SK-N-SH (cell line): Measurements from ENCODE around the gene CEP85. TPM values are rescaled to one million over a fixed set of nuclear protein-coding genes. Genes with fewer than 3 reads are reported as not detected.

Source experiments
- CTCF ChIA-PET: fragments of 300-600, 350-600 bp; formaldehyde crosslinking; extraction: SDS; loops from one replicate; lab custom pipeline; 2021; lab: Yijun Ruan, JAX
- POLR2A ChIA-PET: fragments of 350-600 bp; sonication (Branson Sonifier 250); formaldehyde crosslinking; extraction: SDS; loops from one replicate; lab custom pipeline; 2020; ENCODE audit warnings: antibody characterized with exemption, inconsistent platforms; lab: Yijun Ruan, JAX
- DNase-seq: peaks from one replicate; pipeline ENCODE4 v3.0.0; 2012
- H2AFZ ChIP-seq: fragments of 200-600 bp; sonication (generic); 2 replicates; pipeline ENCODE4 v1.8.1; 2016; ENCODE audit warnings: antibody characterized with exemption, mild to moderate bottlenecking, low read depth
- H3F3A ChIP-seq: fragments of 200-600 bp; sonication (generic); replicated peaks from 2 replicates; pipeline ENCODE3; 2016; ENCODE audit warnings: antibody characterized with exemption, mild to moderate bottlenecking; ENCODE audit not compliant: insufficient read depth
- H3K27ac ChIP-seq, 2 experiments: fragments of 200-500 bp in 1 of 2; fragments of 200-600 bp in 1 of 2; sonication (Bioruptor generic) in 1 of 2; sonication (generic), shearing (Covaris generic) in 1 of 2; 2 replicates each; pipeline versions ENCODE4 v1.5.1 to v1.6.1; 2014 to 2016; ENCODE audit warnings: low read depth in 2 of 2, inconsistent platforms in 1 of 2, low read length in 1 of 2, mild to moderate bottlenecking in 1 of 2, mixed read lengths in 1 of 2
- H3K27me3 ChIP-seq: fragments of 200-600 bp; sonication (generic), shearing (Covaris generic); 2 replicates; pipeline ENCODE4 v1.6.1; 2016; ENCODE audit warnings: mixed run types; ENCODE audit not compliant: insufficient read depth
- H3K36me3 ChIP-seq, 2 experiments: fragments of 200-500 bp in 1 of 2; fragments of 200-600 bp in 1 of 2; sonication (Bioruptor generic) in 1 of 2; sonication (generic) in 1 of 2; replicated peaks in 1 of 2; 2 replicates each; pipeline versions ENCODE3 to v1.5.1; 2014 to 2016; ENCODE audit warnings: low read length in 1 of 2, mild to moderate bottlenecking in 1 of 2; ENCODE audit not compliant: insufficient read depth in 2 of 2, control insufficient read depth in 1 of 2
- H3K4me1 ChIP-seq, 2 experiments: fragments of 200-500 bp in 1 of 2; fragments of 200-600 bp in 1 of 2; sonication (Bioruptor generic) in 1 of 2; sonication (generic), shearing (Covaris generic) in 1 of 2; 2 replicates each; pipeline versions ENCODE4 v1.5.1 to v1.6.1; 2014 to 2016; ENCODE audit warnings: low read depth in 1 of 2, low read length in 1 of 2, mixed run types in 1 of 2; ENCODE audit not compliant: insufficient read depth in 2 of 2, control insufficient read depth in 1 of 2
- H3K4me2 ChIP-seq: fragments of 200-600 bp; sonication (generic), shearing (Covaris generic); 2 replicates; pipeline ENCODE4 v1.6.1; 2017; ENCODE audit warnings: mixed run types
- H3K4me3 ChIP-seq, 2 experiments: fragments of 200-500 bp in 1 of 2; fragments of 200-600 bp in 1 of 2; sonication (Bioruptor generic) in 1 of 2; sonication (generic), shearing (Covaris generic) in 1 of 2; 2 replicates each; pipeline versions ENCODE4 v1.5.1 to v1.8.1; 2014 to 2016; ENCODE audit warnings: low read depth in 2 of 2, inconsistent platforms in 1 of 2, low read length in 1 of 2, mild to moderate bottlenecking in 1 of 2, mixed read lengths in 1 of 2, moderate library complexity in 1 of 2
- H3K79me2 ChIP-seq: fragments of 200-600 bp; sonication (generic); 2 replicates; pipeline ENCODE4 v1.8.1; 2017; ENCODE audit warnings: mild to moderate bottlenecking; ENCODE audit not compliant: insufficient read depth
- H3K9ac ChIP-seq: fragments of 200-600 bp; sonication (generic); 2 replicates; pipeline ENCODE4 v1.6.1; 2017; ENCODE audit warnings: mixed run types
- H3K9me2 ChIP-seq: fragments of 200-600 bp; sonication (generic); 2 replicates; pipeline ENCODE4 v1.6.1; 2017; ENCODE audit warnings: mixed run types
- H3K9me3 ChIP-seq: fragments of 200-600 bp; sonication (generic); 2 replicates; pipeline ENCODE4 v1.6.1; 2017; ENCODE audit warnings: mixed run types, mild to moderate bottlenecking, moderate library complexity
- H4K20me1 ChIP-seq: fragments of 200-600 bp; sonication (generic); 2 replicates; pipeline ENCODE4 v1.6.1; 2017; ENCODE audit warnings: mild to moderate bottlenecking, mixed run types; ENCODE audit not compliant: insufficient read depth
- CTCF ChIP-seq: fragments of 200-600 bp; sonication (generic); IDR thresholded peaks from 2 replicates; pipeline ENCODE4 v1.6.1; 2017; ENCODE audit warnings: antibody characterized with exemption, mild to moderate bottlenecking, moderate library complexity
- ELF1 ChIP-seq: IDR thresholded peaks from 2 replicates; pipeline ENCODE4 v1.4.0; 2012
- FOSL2 ChIP-seq: IDR thresholded peaks from 2 replicates; pipeline ENCODE4 v1.4.0; 2012; ENCODE audit warnings: low read depth, mild to moderate bottlenecking, moderate library complexity, borderline replicate concordance
- GABPA ChIP-seq: IDR thresholded peaks from 2 replicates; pipeline ENCODE4 v1.4.0; 2012; ENCODE audit warnings: low read depth, mild to moderate bottlenecking
- GATA2 ChIP-seq: sonication (generic); formaldehyde crosslinking; IDR thresholded peaks from 2 replicates; pipeline ENCODE4 v1.5.0; 2020; ENCODE audit warnings: mild to moderate bottlenecking, missing genetic modification reagents
- IRF3 ChIP-seq: fragments of 150-350 bp; IDR thresholded peaks from 2 replicates; pipeline ENCODE4 v1.6.1; 2016; ENCODE audit warnings: mild to moderate bottlenecking, low read depth, low read length
- JUND ChIP-seq: IDR thresholded peaks from 2 replicates; pipeline ENCODE4 v1.4.0; 2012
- MEF2A ChIP-seq: IDR thresholded peaks from 2 replicates; pipeline ENCODE4 v1.4.0; 2012; ENCODE audit warnings: low read depth, borderline replicate concordance
- NRF1 ChIP-seq: IDR thresholded peaks from 2 replicates; pipeline ENCODE4 v1.6.1; 2012; ENCODE audit warnings: low read depth, mild to moderate bottlenecking, low read length
- PBX3 ChIP-seq: IDR thresholded peaks from 2 replicates; pipeline ENCODE4; 2012
- REST ChIP-seq: IDR thresholded peaks from 2 replicates; pipeline ENCODE4 v1.6.1; 2012; ENCODE audit warnings: mild to moderate bottlenecking, low read depth, low read length, moderate library complexity
- RFX5 ChIP-seq: IDR thresholded peaks from 2 replicates; pipeline ENCODE4 v1.6.1; 2012; ENCODE audit warnings: mild to moderate bottlenecking, improper control_type of control experiment, low read length
- RXRA ChIP-seq: IDR thresholded peaks from 2 replicates; pipeline ENCODE4 v1.4.0; 2012; ENCODE audit warnings: low read depth, mild to moderate bottlenecking, borderline replicate concordance
- SMC3 ChIP-seq: IDR thresholded peaks from 2 replicates; pipeline ENCODE4 v1.6.1; 2012; ENCODE audit warnings: low read depth, low read length, improper control_type of control experiment
- TAF1 ChIP-seq: IDR thresholded peaks from 2 replicates; pipeline ENCODE4 v1.6.1; 2012; ENCODE audit warnings: low read depth, mild to moderate bottlenecking, low read length, moderate library complexity, borderline replicate concordance
- TCF12 ChIP-seq: IDR thresholded peaks from 2 replicates; pipeline ENCODE4 v1.4.0; 2012
- USF1 ChIP-seq: IDR thresholded peaks from 2 replicates; pipeline ENCODE4 v1.4.0; 2012; ENCODE audit warnings: low read depth, borderline replicate concordance
- YY1 ChIP-seq: IDR thresholded peaks from 2 replicates; pipeline ENCODE4 v1.4.0; 2012; ENCODE audit warnings: low read depth, mild to moderate bottlenecking
- ZBTB33 ChIP-seq: IDR thresholded peaks from 2 replicates; pipeline ENCODE4 v1.4.0; 2012; ENCODE audit warnings: low read depth, borderline replicate concordance
- WGBS: methylation state at CpG from one replicate; pipeline ENCODE4 v1.1.6; 2017; ENCODE audit warnings: low lambda C conversion rate; 5-methylcytosine and 5-hydroxymethylcytosine counted together
- polyA plus RNA-seq, 3 experiments: library from polyadenylated mRNA; depleted of rRNA; stranded (reverse); fragments of >200 nt; gene quantifications; 2 replicates each; pipeline ENCODE4 v1.2.3, GENCODE V29; 2012

Gene CEP85
- polyA plus RNA-seq, 1 of the 3 experiments (the other 2 are of a cell fraction) = 12.1 TPM

GRCh38 chr1:26225033-26225831 lies 8.8 kb upstream of the CEP85 start:
- Histone ChIP-seq H3K4me2 (no peak overlapping the region), H3K4me3 (peak overlapping the region in 1 of 2 experiments; percentile 26; a peak in 2 of 4 replicates), H3K9me3 (no peaks in the 10 kb centered on the region), H3F3A (no peaks in the 10 kb centered on the region), H3K36me3 (no peaks in the 10 kb centered on the region), H3K27me3 (peaks cover 9% of the 10 kb centered on the region; the same call in 1 of the 2 replicates), H3K27ac (no peak overlapping the region), H3K9ac (no peak overlapping the region), H3K79me2 (no peaks in the 10 kb centered on the region), H4K20me1 (no peaks in the 10 kb centered on the region), H3K9me2 (no peaks in the 10 kb centered on the region), H3K4me1 (peaks cover 0 to 2% of the 10 kb centered on the region in 2 experiments; a peak in 1 of 4 replicates), H2AFZ (peak overlapping the region; percentile 31; the same call in 1 of the 2 replicates)
- 59% methylated on average over 19 of the region's 50 CpGs for WGBS
- POLR2A ChIA-PET = no interaction called here
- DNase-seq = peak; percentile 87
- TF ChIP-seq FOSL2 (no peak), RFX5 (no peak), TCF12 (no peak), IRF3 (no peak), GABPA (no peak), YY1 (no peak), NRF1 (no peak), ZBTB33 (no peak), PBX3 (no peak), TAF1 (no peak), REST (no peak), SMC3 (no peak), GATA2 (CRISPR knock-in tag) (no peak), USF1 (no peak), JUND (no peak), CTCF (no peak), RXRA (no peak), MEF2A (no peak), ELF1 (no peak)
- CTCF ChIA-PET = interaction anchor here (0.7 to 1.5 kb wide), 3 partner anchors 8 to 56 kb away, joined by 3 to 10 read pairs (median 4); partner anchors contain the start of genes CEP85 and ZNF593
